Pulmonary artery endothelial cell (primary cell): Measurements from ENCODE around the gene COPA. TPM values are rescaled to one million over a fixed set of nuclear protein-coding genes. Genes with fewer than 3 reads are reported as not detected.

Experiments used
- DNase-seq: peaks from one replicate; pipeline ENCODE4 v3.0.0-alpha.2; 2011; ENCODE audit warnings: low read depth, low spot score
- total RNA-seq: library from RNA; depleted of rRNA; stranded (reverse); fragments of >200 nt; gene quantifications from 2 replicates; pipeline ENCODE4 v1.2.3, GENCODE V29; 2014

Gene COPA
- total RNA-seq, 1 donor from 2014 or later = 334 TPM

- no peak for DNase-seq
These were observed 72.0 kb downstream of the COPA start for GRCh38 chr1:160271025-160271424.

GRCh38 chr1:160267284-160267991 lies 75.6 kb downstream of the COPA start:
- no peak for DNase-seq

- no peak for DNase-seq
These were observed 78.2 kb downstream of the COPA start for GRCh38 chr1:160264795-160265307.

- peak; percentile 92 for DNase-seq
These were observed 80.9 kb downstream of the COPA start, which contains the start of gene DCAF8 for GRCh38 chr1:160261893-160262794. Gene DCAF8, minus strand, starts transcription at chr1:160262549. Its CDS starts 18,541 bp downstream, at chr1:160244008.

GRCh38 chr1:160261556-160261892 lies 81.5 kb downstream of the COPA start:
- peak; percentile 45 for DNase-seq

- peak; percentile 58 for DNase-seq
These were observed 82.4 kb downstream of the COPA start for GRCh38 chr1:160260406-160261382.

- DNase-seq = no peak
These were observed 84.8 kb downstream of the COPA start for GRCh38 chr1:160258177-160258798.

GRCh38 chr1:160257411-160258015 lies 85.5 kb downstream of the COPA start:
- DNase-seq = no peak

- no peak for DNase-seq
These were observed 86.5 kb downstream of the COPA start for GRCh38 chr1:160256396-160257046.

- DNase-seq = no peak
These were observed 87.2 kb downstream of the COPA start for GRCh38 chr1:160255781-160256300.

- peak; percentile 41 for DNase-seq
These were observed 91.1 kb downstream of the COPA start for GRCh38 chr1:160251687-160252526.

- no peak for DNase-seq
These were observed 92.0 kb downstream of the COPA start for GRCh38 chr1:160251011-160251410.

GRCh38 chr1:160247053-160247452 lies 96.0 kb downstream of the COPA start:
- DNase-seq = no peak

GRCh38 chr1:160245434-160245833 lies 97.6 kb downstream of the COPA start:
- no peak for DNase-seq

- DNase-seq = no peak
These were observed 98.8 kb downstream of the COPA start for GRCh38 chr1:160244209-160244608.

GRCh38 chr1:160243767-160244166 lies 99.3 kb downstream of the COPA start:
- DNase-seq = no peak

GRCh38 chr1:160239582-160240299 lies 103.3 kb downstream of the COPA start:
- no peak for DNase-seq
